ENCODE results near the gene GPC6.

GRCh38 chr13:93889430-93889951 lies 662.9 kb downstream of the GPC6 start:
- TF ChIP-seq EZH2 (IDR thresholded peaks at IDR 0.05; ENCODE audit: low read depth) = no peak
- TF ChIP-seq, protein P1, sequence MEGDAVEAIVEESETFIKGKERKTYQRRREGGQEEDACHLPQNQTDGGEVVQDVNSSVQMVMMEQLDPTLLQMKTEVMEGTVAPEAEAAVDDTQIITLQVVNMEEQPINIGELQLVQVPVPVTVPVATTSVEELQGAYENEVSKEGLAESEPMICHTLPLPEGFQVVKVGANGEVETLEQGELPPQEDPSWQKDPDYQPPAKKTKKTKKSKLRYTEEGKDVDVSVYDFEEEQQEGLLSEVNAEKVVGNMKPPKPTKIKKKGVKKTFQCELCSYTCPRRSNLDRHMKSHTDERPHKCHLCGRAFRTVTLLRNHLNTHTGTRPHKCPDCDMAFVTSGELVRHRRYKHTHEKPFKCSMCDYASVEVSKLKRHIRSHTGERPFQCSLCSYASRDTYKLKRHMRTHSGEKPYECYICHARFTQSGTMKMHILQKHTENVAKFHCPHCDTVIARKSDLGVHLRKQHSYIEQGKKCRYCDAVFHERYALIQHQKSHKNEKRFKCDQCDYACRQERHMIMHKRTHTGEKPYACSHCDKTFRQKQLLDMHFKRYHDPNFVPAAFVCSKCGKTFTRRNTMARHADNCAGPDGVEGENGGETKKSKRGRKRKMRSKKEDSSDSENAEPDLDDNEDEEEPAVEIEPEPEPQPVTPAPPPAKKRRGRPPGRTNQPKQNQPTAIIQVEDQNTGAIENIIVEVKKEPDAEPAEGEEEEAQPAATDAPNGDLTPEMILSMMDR (conservative IDR thresholded peaks at IDR 0.05) = no peak
